Measurements from ENCODE around the gene CADM2. TPM values are rescaled to one million over a fixed set of nuclear protein-coding genes. Genes with fewer than 3 reads are reported as not detected.

The CADM2 gene
- total RNA-seq, 4 donors from 2014 or later: 1.2 to 22.3 (median 2.4) TPM

DNA sequence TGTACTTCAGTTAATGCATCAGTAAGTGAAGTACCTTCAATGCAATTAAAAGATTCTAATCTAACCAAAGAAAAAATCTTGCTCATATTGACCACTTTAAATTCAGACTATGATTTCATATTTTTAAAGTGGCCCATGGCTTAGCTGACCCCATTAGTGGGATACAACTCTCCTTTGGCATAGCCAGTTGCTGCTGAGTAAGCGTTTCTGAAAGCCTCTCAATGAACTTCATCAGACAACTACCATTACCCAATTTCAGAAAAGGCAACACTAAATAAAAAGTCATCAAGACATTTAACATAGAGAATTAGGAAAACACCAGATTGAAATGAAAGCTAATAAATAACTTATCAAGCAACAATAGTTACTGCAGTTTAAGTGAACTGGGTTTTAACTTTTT, 27.0 kb downstream of the CADM2 start:
- no peaks in the 10 kb centered on the region for H3K27me3 ChIP-seq
- no peaks in the 10 kb centered on the region for H3K9me3 ChIP-seq
- H3K27ac ChIP-seq: no peak overlapping the region
- H3K4me3 ChIP-seq: no peak overlapping the region
- DNase-seq: no peak
- H3K36me3 ChIP-seq: no peaks in the 10 kb centered on the region
- no peak for TF ChIP-seq POLR2A (IDR thresholded peaks at IDR 0.05)
- TF ChIP-seq, protein P1, sequence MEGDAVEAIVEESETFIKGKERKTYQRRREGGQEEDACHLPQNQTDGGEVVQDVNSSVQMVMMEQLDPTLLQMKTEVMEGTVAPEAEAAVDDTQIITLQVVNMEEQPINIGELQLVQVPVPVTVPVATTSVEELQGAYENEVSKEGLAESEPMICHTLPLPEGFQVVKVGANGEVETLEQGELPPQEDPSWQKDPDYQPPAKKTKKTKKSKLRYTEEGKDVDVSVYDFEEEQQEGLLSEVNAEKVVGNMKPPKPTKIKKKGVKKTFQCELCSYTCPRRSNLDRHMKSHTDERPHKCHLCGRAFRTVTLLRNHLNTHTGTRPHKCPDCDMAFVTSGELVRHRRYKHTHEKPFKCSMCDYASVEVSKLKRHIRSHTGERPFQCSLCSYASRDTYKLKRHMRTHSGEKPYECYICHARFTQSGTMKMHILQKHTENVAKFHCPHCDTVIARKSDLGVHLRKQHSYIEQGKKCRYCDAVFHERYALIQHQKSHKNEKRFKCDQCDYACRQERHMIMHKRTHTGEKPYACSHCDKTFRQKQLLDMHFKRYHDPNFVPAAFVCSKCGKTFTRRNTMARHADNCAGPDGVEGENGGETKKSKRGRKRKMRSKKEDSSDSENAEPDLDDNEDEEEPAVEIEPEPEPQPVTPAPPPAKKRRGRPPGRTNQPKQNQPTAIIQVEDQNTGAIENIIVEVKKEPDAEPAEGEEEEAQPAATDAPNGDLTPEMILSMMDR (IDR thresholded peaks at IDR 0.05): no peak
- no peaks in the 10 kb centered on the region for H3K4me1 ChIP-seq

DNA sequence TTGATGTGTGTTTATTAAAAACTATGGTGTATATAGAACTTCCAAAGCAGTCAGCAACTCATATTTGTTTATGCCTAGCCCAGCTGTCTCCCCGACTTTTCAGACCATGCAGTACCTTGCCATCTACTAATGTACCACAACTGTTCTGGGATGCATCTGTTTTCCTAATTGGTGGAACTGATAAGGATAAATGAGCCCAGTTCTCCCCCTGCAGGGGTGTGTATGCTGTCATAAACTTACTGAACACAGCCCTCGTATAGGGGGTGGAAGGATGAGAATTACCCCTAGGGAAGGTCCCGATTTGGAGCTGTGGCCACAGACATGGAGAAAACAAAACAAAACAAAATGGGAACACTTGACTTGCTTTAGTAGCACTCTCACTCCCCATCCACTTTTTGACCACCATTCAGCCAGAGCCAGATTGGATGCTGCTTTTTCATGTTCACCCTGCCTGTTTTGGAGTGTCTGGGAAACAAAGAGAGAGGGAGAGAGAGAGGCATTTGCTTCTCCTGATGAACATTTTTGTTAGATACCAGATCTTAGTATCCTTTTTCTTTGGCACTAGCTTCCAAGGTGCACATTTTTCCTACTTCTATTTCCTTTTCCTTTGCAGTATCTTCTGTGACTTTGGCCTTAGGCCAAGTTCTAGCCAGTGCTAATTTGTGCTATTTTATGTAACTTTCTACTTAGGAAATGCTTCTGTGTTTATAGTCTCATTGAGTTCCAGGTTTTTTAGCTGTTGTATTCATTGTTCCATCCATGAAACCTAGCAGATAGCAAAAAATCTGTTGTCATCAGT, 29.1 kb downstream of the CADM2 start:
- no peak for TF ChIP-seq POLR2A (IDR thresholded peaks at IDR 0.05)
- TF ChIP-seq, protein P1 (IDR thresholded peaks at IDR 0.05): no peak
- no peak for DNase-seq

DNA sequence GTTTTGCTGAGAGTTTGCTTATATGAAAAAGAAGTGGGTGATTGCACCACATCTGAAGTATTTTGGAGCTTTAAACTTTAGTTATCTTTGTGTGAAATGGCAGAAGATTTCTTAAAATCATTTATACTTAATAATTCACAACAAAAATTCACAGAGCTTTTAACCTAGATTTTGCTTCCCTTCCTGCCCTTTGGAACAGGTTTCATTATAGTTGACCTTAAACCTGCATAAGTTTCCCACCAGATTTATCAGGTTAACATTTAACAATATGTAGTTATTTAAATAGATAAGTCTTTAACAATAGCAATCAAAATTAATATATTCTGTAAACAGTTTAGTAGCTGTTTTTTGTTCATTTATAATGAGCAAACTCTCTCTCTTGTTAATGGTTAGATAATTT, 30.3 kb downstream of the CADM2 start:
- no peaks in the 10 kb centered on the region for H3K36me3 ChIP-seq
- DNase-seq: no peak
- TF ChIP-seq, protein P1 (IDR thresholded peaks at IDR 0.05): no peak
- TF ChIP-seq POLR2A (IDR thresholded peaks at IDR 0.05): no peak
- H3K4me1 ChIP-seq: no peaks in the 10 kb centered on the region
- no peak overlapping the region for H3K27ac ChIP-seq
- no peaks in the 10 kb centered on the region for H3K27me3 ChIP-seq
- no peak overlapping the region for H3K4me3 ChIP-seq
- no peaks in the 10 kb centered on the region for H3K9me3 ChIP-seq

More for the DNA sequence above, 29.1 kb downstream of the CADM2 start:
- no peaks in the 10 kb centered on the region for H3K9me3 ChIP-seq
- H3K36me3 ChIP-seq: no peaks in the 10 kb centered on the region
- no peak overlapping the region for H3K4me3 ChIP-seq
- no peaks in the 10 kb centered on the region for H3K27me3 ChIP-seq
- no peak overlapping the region for H3K27ac ChIP-seq
- no peaks in the 10 kb centered on the region for H3K4me1 ChIP-seq

DNA sequence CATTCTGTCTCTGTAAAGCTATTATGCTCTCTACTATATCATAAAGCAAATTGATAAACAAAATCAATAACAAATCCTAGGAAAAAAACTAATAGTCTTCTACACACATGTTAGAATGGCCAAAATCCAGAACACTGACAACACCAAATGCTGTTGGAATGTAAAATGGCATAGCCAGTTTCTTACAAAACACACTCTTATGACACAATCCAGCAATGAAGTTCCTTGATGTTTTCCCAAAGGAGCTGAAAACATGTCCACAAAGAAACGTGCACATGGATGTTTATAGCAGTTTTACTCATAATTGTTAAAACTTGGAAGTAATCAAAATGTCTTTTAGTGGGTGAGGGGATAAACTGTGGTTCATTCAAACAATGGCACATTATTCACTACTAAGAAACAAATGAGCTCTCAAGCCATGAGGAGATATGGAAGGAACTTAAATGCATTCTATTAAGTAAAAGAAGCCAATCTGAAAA, 32.7 kb downstream of the CADM2 start:
- DNase-seq: no peak

DNA sequence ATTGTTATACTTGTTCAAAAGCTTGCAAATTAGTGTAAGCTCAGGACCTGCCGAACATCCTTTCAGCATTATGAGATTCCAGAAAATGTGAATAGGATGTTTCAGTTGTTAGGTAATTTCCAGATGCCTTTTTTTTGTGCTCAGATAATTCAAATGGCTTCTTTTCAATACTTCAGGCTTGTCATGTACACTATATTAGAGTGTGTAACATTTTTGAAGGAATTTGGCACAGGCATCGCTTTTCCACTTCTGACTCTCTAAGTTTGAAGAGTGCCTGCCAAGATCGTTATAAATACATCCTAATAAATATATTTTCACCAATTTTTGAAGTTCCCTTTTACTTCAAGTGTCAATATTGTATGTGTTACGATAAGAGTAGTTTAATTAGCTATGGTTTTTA, 35.2 kb downstream of the CADM2 start:
- no peaks in the 10 kb centered on the region for H3K9me3 ChIP-seq

More for the DNA sequence above, 32.7 kb downstream of the CADM2 start:
- H3K36me3 ChIP-seq: no peaks in the 10 kb centered on the region
- no peaks in the 10 kb centered on the region for H3K27me3 ChIP-seq
- H3K4me3 ChIP-seq: no peak overlapping the region
- H3K4me1 ChIP-seq: no peaks in the 10 kb centered on the region
- H3K9me3 ChIP-seq: no peaks in the 10 kb centered on the region
- no peak for TF ChIP-seq POLR2A (IDR thresholded peaks at IDR 0.05)
- TF ChIP-seq, protein P1 (IDR thresholded peaks at IDR 0.05): no peak
- no peak overlapping the region for H3K27ac ChIP-seq

More for the DNA sequence above, 35.2 kb downstream of the CADM2 start:
- no peaks in the 10 kb centered on the region for H3K4me1 ChIP-seq
- DNase-seq: no peak
- no peaks in the 10 kb centered on the region for H3K36me3 ChIP-seq
- H3K27me3 ChIP-seq: no peaks in the 10 kb centered on the region
- H3K27ac ChIP-seq: no peak overlapping the region
- no peak for TF ChIP-seq POLR2A (IDR thresholded peaks at IDR 0.05)
- TF ChIP-seq, protein P1 (IDR thresholded peaks at IDR 0.05): no peak
- no peak overlapping the region for H3K4me3 ChIP-seq
